Measurements from ENCODE around the gene GLRA3.

DNA sequence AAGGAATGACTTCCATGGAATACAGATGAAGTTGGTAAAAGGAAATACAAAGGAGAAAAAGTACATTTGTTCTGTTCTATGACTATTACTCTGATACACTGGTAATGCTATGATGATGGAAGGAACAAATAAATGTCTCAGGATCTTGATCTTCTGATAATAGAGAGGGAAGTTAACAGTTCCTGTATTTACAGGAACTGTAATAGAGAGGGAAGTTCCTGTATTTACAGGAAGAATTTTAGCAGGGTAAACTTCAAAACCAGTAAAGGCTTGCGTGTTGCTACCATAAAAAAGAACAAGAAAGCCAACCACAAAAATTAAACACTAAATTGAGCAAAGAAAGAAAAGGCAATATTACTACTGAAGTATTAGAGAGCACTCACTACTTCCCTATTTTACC is 215.1 kb downstream of the GLRA3 start:
- TF ChIP-seq, protein P1, sequence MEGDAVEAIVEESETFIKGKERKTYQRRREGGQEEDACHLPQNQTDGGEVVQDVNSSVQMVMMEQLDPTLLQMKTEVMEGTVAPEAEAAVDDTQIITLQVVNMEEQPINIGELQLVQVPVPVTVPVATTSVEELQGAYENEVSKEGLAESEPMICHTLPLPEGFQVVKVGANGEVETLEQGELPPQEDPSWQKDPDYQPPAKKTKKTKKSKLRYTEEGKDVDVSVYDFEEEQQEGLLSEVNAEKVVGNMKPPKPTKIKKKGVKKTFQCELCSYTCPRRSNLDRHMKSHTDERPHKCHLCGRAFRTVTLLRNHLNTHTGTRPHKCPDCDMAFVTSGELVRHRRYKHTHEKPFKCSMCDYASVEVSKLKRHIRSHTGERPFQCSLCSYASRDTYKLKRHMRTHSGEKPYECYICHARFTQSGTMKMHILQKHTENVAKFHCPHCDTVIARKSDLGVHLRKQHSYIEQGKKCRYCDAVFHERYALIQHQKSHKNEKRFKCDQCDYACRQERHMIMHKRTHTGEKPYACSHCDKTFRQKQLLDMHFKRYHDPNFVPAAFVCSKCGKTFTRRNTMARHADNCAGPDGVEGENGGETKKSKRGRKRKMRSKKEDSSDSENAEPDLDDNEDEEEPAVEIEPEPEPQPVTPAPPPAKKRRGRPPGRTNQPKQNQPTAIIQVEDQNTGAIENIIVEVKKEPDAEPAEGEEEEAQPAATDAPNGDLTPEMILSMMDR (IDR thresholded peaks at IDR 0.05), result no peak
- TF ChIP-seq POLR2A (IDR thresholded peaks at IDR 0.05) (no peak), EP300 (IDR thresholded peaks at IDR 0.05) (no peak)

Data from tibial nerve (tissue), 4 donors.